Neural progenitor cell (in vitro differentiated cells): ENCODE measurements around the gene PLEKHA7. TPM values are rescaled to one million over a fixed set of nuclear protein-coding genes. Genes with fewer than 3 reads are reported as not detected.
"Not testable (repeated sequence)": the region's sequence is repeated elsewhere in the genome, so short reads cannot be mapped to it uniquely, and the experiment has no call there.

Experiments used
- DNase-seq: peaks from one replicate; pipeline ENCODE4 v3.0.0-alpha.2; 2016; ENCODE audit warnings: low spot score
- H2AFZ ChIP-seq: fragments of 200-600 bp; sonication (generic); replicated peaks from 2 replicates; pipeline ENCODE4 v1.6.1; 2016; ENCODE audit warnings: antibody characterized with exemption
- H3F3A ChIP-seq: fragments of 200-600 bp; sonication (generic); 2 replicates; pipeline ENCODE4 v1.6.1; 2016; ENCODE audit warnings: antibody characterized with exemption, low read depth
- H3K27ac ChIP-seq: fragments of 200-600 bp; sonication (generic); 2 replicates; pipeline ENCODE4 v1.5.1; 2016; ENCODE audit warnings: mild to moderate bottlenecking
- H3K27me3 ChIP-seq: fragments of 200-600 bp; sonication (generic); 2 replicates; pipeline ENCODE4 v1.6.1; 2016; ENCODE audit warnings: mild to moderate bottlenecking, moderate library complexity
- H3K36me3 ChIP-seq: fragments of 200-600 bp; sonication (generic); 2 replicates; pipeline ENCODE4 v1.5.1; 2016
- H3K4me1 ChIP-seq: fragments of 200-600 bp; sonication (generic); 2 replicates; pipeline ENCODE4 v1.6.1; 2016; ENCODE audit warnings: mixed run types
- H3K4me2 ChIP-seq: fragments of 200-600 bp; sonication (generic); 2 replicates; pipeline ENCODE4 v1.6.1; 2016
- H3K4me3 ChIP-seq: fragments of 200-600 bp; sonication (generic); 2 replicates; pipeline ENCODE4 v1.5.1; 2016
- H3K79me2 ChIP-seq: fragments of 200-600 bp; sonication (generic); 2 replicates; pipeline ENCODE4 v1.6.1; 2016; ENCODE audit warnings: low read depth
- H3K9ac ChIP-seq: fragments of 200-600 bp; sonication (generic); 2 replicates; pipeline ENCODE4 v1.6.1; 2016
- H3K9me3 ChIP-seq: fragments of 200-600 bp; sonication (generic); 2 replicates; pipeline ENCODE4 v1.5.1; 2016; ENCODE audit warnings: low read depth
- H4K20me1 ChIP-seq: fragments of 200-600 bp; sonication (generic); 2 replicates; pipeline ENCODE4 v1.6.1; 2016; ENCODE audit warnings: low read depth
- H3K27ac Mint-ChIP-seq: 3 replicates; pipeline ENCODE4 v1.8.0; 2021; ENCODE audit warnings: mixed read lengths
- H3K27me3 Mint-ChIP-seq: 2 replicates; pipeline ENCODE4 v1.8.0; 2022; ENCODE audit warnings: low read depth, mild to moderate bottlenecking, inconsistent platforms, moderate library complexity, mixed read lengths; ENCODE audit not compliant: insufficient read depth
- H3K36me3 Mint-ChIP-seq: 3 replicates; pipeline ENCODE4 v1.8.0; 2021; ENCODE audit warnings: mixed read lengths
- H3K4me1 Mint-ChIP-seq: 3 replicates; pipeline ENCODE4 v1.8.0; 2021; ENCODE audit warnings: mixed read lengths
- H3K4me3 Mint-ChIP-seq: 3 replicates; pipeline ENCODE4 v1.8.0; 2021; ENCODE audit warnings: mild to moderate bottlenecking, moderate library complexity, mixed read lengths
- H3K9me3 Mint-ChIP-seq: 3 replicates; pipeline ENCODE4 v1.8.0; 2020; ENCODE audit warnings: mixed read lengths
- CTCF ChIP-seq: fragments of 200-600 bp; sonication (generic); IDR thresholded peaks from 2 replicates; pipeline ENCODE4 v1.5.1; 2017; ENCODE audit warnings: antibody characterized with exemption, mild to moderate bottlenecking
- EZH2 ChIP-seq: fragments of 200-600 bp; sonication (generic); IDR thresholded peaks from 2 replicates; pipeline ENCODE4 v1.6.1; 2017; ENCODE audit warnings: antibody characterized with exemption, mild to moderate bottlenecking, moderate library complexity
- EZH2phosphoT487 ChIP-seq: fragments of 200-600 bp; sonication (generic); IDR thresholded peaks from 2 replicates; pipeline ENCODE4 v1.6.1; 2017; ENCODE audit warnings: antibody characterized with exemption
- total RNA-seq: library from RNA; depleted of rRNA; stranded (reverse); fragments of >200 nt; gene quantifications from 2 replicates; pipeline ENCODE4 v1.2.3, GENCODE V29; 2015; ENCODE audit warnings: low replicate concordance

PLEKHA7 gene
- total RNA-seq, 1 donor from 2014 or later, result 20.3 TPM

GRCh38 chr11:17046690-17047089 is 32.5 kb upstream of the PLEKHA7 start:
- Histone ChIP-seq H4K20me1 (no peaks in the 10 kb centered on the region), H3K27ac (no peak overlapping the region), H2AFZ (no peak overlapping the region), H3K9ac (no peak overlapping the region), H3K9me3 (no peaks in the 10 kb centered on the region), H3K27me3 (no peaks in the 10 kb centered on the region), H3K4me3 (no peak overlapping the region), H3K79me2 (no peaks in the 10 kb centered on the region), H3K4me2 (no peak overlapping the region), H3K36me3 (no peaks in the 10 kb centered on the region), H3F3A (no peaks in the 10 kb centered on the region), H3K4me1 (no peaks in the 10 kb centered on the region)
- Mint-ChIP-seq H3K9me3 (peaks cover 3% of the 10 kb centered on the region), H3K27ac (no peak overlapping the region), H3K36me3 (peaks cover 3% of the 10 kb centered on the region), H3K4me3 (no peak overlapping the region), H3K27me3 (peaks cover 4% of the 10 kb centered on the region), H3K4me1 (no peaks in the 10 kb centered on the region)
- TF ChIP-seq EZH2phosphoT487 (no peak), EZH2 (no peak), CTCF (no peak)
- DNase-seq, result no peak

- no peak overlapping the region for H3K4me3 Mint-ChIP-seq
- DNase-seq, result peak; percentile 44
Observed at GRCh38 chr11:17036666-17037658, 22.7 kb upstream of the PLEKHA7 start.

GRCh38 chr11:17034027-17034426 is 19.8 kb upstream of the PLEKHA7 start:
- H3K4me3 Mint-ChIP-seq, H3K27ac Mint-ChIP-seq: not testable (repeated sequence)

More at GRCh38 chr11:17036666-17037658, 22.7 kb upstream of the PLEKHA7 start:
- peaks cover 20% of the 10 kb centered on the region for H3K9me3 Mint-ChIP-seq
- H3K27ac ChIP-seq, result no peak overlapping the region
- H3K27me3 Mint-ChIP-seq, result no peaks in the 10 kb centered on the region
- H3K4me2 ChIP-seq, result no peak overlapping the region
- H3K27ac Mint-ChIP-seq, result no peak overlapping the region
- H3K27me3 ChIP-seq, result no peaks in the 10 kb centered on the region
- no peak overlapping the region for H2AFZ ChIP-seq
- no peak overlapping the region for H3K9ac ChIP-seq
- H3K9me3 ChIP-seq, result no peaks in the 10 kb centered on the region
- H4K20me1 ChIP-seq, result no peaks in the 10 kb centered on the region
- H3F3A ChIP-seq, result no peaks in the 10 kb centered on the region
- no peaks in the 10 kb centered on the region for H3K4me1 ChIP-seq
- no peak overlapping the region for H3K4me3 ChIP-seq
- peaks cover 8% of the 10 kb centered on the region for H3K36me3 Mint-ChIP-seq
- no peaks in the 10 kb centered on the region for H3K4me1 Mint-ChIP-seq
- H3K79me2 ChIP-seq, result no peaks in the 10 kb centered on the region
- no peaks in the 10 kb centered on the region for H3K36me3 ChIP-seq
- no peak for TF ChIP-seq EZH2
- peak; percentile 44 for TF ChIP-seq CTCF
- no peak for TF ChIP-seq EZH2phosphoT487

More at GRCh38 chr11:17034027-17034426, 19.8 kb upstream of the PLEKHA7 start:
- H3K27ac ChIP-seq, H3K4me1 Mint-ChIP-seq, H4K20me1 ChIP-seq, H3K36me3 ChIP-seq, H3K4me3 ChIP-seq, H3K9me3 ChIP-seq, H3K79me2 ChIP-seq, H3K9ac ChIP-seq, H3K27me3 Mint-ChIP-seq, H3F3A ChIP-seq, DNase-seq, H3K27me3 ChIP-seq, H2AFZ ChIP-seq, H3K4me2 ChIP-seq, H3K4me1 ChIP-seq, H3K36me3 Mint-ChIP-seq: not testable (repeated sequence)
- peaks cover 24% of the 10 kb centered on the region for H3K9me3 Mint-ChIP-seq
